Activated B cell treated with CpG ODN at 0.5 μM for 24 hours (primary cell): ENCODE results near the gene BOLA2B. TPM values are rescaled to one million over a fixed set of nuclear protein-coding genes. Genes with fewer than 3 reads are reported as not detected.

Source experiments
- ATAC-seq: fragments of 200-7000 bp; cut with Tn5 transposase; one replicate; pipeline ENCODE4 v1.10.0; 2021; ENCODE audit warnings: low read depth, mild to moderate bottlenecking, moderate library complexity
- CTCF ChIA-PET: fragments of 350-600 bp; sonication (Branson Sonifier 250); formaldehyde crosslinking; loops from one replicate; lab custom pipeline; 2021; ENCODE audit warnings: antibody characterized with exemption; lab: Charles Lee
- POLR2A ChIA-PET: fragments of 350-600 bp; sonication (Branson Sonifier 250); formaldehyde crosslinking; loops from one replicate; lab custom pipeline; 2021; ENCODE audit warnings: antibody characterized with exemption; lab: Charles Lee
- DNase-seq: peaks from one replicate; pipeline ENCODE4 v3.0.0; 2022
- H3K27ac Mint-ChIP-seq: one replicate; pipeline ENCODE4 v1.8.0; 2020; ENCODE audit warnings: mixed read lengths
- H3K27me3 Mint-ChIP-seq: one replicate; pipeline ENCODE4 v1.8.0; 2021; ENCODE audit warnings: mixed read lengths
- H3K36me3 Mint-ChIP-seq: one replicate; pipeline ENCODE4 v1.8.0; 2021; ENCODE audit warnings: low read depth, mixed read lengths
- H3K4me1 Mint-ChIP-seq: one replicate; pipeline ENCODE4 v1.8.0; 2021; ENCODE audit warnings: mixed read lengths
- H3K4me3 Mint-ChIP-seq: one replicate; pipeline ENCODE4 v1.8.0; 2020; ENCODE audit warnings: mild to moderate bottlenecking, mixed read lengths
- H3K9me3 Mint-ChIP-seq: one replicate; pipeline ENCODE4 v1.8.0; 2020; ENCODE audit warnings: mixed read lengths
- intact Hi-C: fragments of 100-400 bp; cut with micrococcal nuclease; formaldehyde crosslinking; loops from one replicate; pipeline ENCODE4 v1.15.1; 2024
- total RNA-seq: library from RNA; stranded (reverse); gene quantifications from 2 replicates; pipeline ENCODE4 v1.2.3, GENCODE V29; 2022
- TF ChIP-seq, protein P1 (sequence below): fragments of 200-600 bp; IDR thresholded peaks from one replicate; pipeline ENCODE4 v1.8.0; 2022; ENCODE audit warnings: antibody characterized with exemption, mild to moderate bottlenecking

BOLA2B gene
- total RNA-seq, 1 donor from 2014 or later, result 145 TPM

DNA sequence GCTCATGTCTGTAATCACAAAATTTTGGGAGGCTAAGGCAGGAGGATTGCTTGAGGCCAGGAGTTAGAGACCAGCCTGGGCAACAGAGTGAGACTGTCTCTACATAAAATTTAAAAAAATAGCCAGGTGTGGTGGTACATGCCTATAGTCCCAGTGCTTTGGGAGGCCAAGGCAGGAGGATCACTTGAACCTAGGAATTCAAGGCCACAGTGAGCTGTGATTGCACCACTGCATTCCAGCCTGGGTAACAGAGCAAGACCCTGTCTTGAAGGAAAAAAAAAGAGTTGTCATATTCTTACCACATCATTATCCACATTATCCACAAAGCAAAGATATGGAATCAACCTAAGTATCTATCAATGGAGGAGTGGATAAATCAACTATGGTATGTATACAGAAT is 49.4 kb downstream of the BOLA2B start:
- H3K36me3 Mint-ChIP-seq, result no peaks in the 10 kb centered on the region
- H3K27ac Mint-ChIP-seq, result no peak overlapping the region
- POLR2A ChIA-PET, result interaction anchor here (1.8 kb wide), 1 partner anchor 40 kb away, joined by 13 read pairs; the partner anchor contains the start of gene CORO1A

DNA sequence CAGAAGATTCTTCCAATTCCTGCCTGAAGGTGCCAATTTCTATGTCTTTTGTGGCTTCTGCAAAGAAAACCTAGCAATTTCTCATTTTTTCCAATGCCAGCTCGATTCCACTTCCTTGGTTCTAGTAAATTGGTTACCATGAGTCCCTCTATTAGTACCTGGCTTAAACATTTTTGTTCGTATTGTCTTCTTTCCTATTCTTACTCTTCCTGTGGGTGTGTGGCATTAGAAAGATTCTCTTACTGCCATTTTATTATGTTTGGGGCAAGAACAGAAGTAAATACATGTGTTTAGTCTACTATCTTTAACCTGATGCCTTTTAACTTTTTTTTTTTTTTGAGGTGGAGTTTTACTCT is 50.1 kb downstream of the BOLA2B start:
- no peaks in the 10 kb centered on the region for H3K36me3 Mint-ChIP-seq
- no peaks in the 10 kb centered on the region for H3K27me3 Mint-ChIP-seq
- peaks cover 12% of the 10 kb centered on the region for H3K4me1 Mint-ChIP-seq
- TF ChIP-seq, protein P1, sequence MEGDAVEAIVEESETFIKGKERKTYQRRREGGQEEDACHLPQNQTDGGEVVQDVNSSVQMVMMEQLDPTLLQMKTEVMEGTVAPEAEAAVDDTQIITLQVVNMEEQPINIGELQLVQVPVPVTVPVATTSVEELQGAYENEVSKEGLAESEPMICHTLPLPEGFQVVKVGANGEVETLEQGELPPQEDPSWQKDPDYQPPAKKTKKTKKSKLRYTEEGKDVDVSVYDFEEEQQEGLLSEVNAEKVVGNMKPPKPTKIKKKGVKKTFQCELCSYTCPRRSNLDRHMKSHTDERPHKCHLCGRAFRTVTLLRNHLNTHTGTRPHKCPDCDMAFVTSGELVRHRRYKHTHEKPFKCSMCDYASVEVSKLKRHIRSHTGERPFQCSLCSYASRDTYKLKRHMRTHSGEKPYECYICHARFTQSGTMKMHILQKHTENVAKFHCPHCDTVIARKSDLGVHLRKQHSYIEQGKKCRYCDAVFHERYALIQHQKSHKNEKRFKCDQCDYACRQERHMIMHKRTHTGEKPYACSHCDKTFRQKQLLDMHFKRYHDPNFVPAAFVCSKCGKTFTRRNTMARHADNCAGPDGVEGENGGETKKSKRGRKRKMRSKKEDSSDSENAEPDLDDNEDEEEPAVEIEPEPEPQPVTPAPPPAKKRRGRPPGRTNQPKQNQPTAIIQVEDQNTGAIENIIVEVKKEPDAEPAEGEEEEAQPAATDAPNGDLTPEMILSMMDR, result no peak
- ChIA-PET POLR2A (interaction anchor here (0.6 to 1.8 kb wide), 4 partner anchors 20 to 43 kb away, joined by 3 to 13 read pairs (median 4); partner anchors contain the start of gene CORO1A), CTCF (interaction anchor here (0.6 to 1.1 kb wide), 2 partner anchors 40 to 43 kb away, joined by 4 to 6 read pairs; partner anchors contain the start of gene CORO1A)
- no peak overlapping the region for H3K27ac Mint-ChIP-seq
- no peaks in the 10 kb centered on the region for H3K9me3 Mint-ChIP-seq
- intact Hi-C loops, result no loop called here
- no peak overlapping the region for H3K4me3 Mint-ChIP-seq
- DNase-seq, result no peak
- ATAC-seq, result no peak

More for the DNA sequence above, 49.4 kb downstream of the BOLA2B start:
- DNase-seq (no peak), ATAC-seq (no peak)
- no peaks in the 10 kb centered on the region for H3K27me3 Mint-ChIP-seq
- no peak overlapping the region for H3K4me3 Mint-ChIP-seq
- no peaks in the 10 kb centered on the region for H3K9me3 Mint-ChIP-seq
- CTCF ChIA-PET, result no interaction called here
- intact Hi-C loops, result no loop called here
- H3K4me1 Mint-ChIP-seq, result peaks cover 12% of the 10 kb centered on the region
- TF ChIP-seq, protein P1, result no peak

Other genes starting within 250 kb of the BOLA2B start
- 50.3 and 50.8 TPM in 2 replicates for gene TMEM219, start 231.6 kb downstream of the BOLA2B start, total RNA-seq
- gene TAOK2, start 219.8 kb downstream of the BOLA2B start, total RNA-seq, result 30.5 and 36.1 TPM in 2 replicates
- 10.5 and 14.2 TPM in 2 replicates for gene HIRIP3, start 198.0 kb downstream of the BOLA2B start, total RNA-seq
- 83.5 and 93.6 TPM in 2 replicates for gene INO80E, start 197.4 kb downstream of the BOLA2B start, total RNA-seq
- gene DOC2A, start 182.6 kb downstream of the BOLA2B start, total RNA-seq, result not detected in 2 replicates
- gene C16orf92, start 170.5 kb downstream of the BOLA2B start, total RNA-seq, result not detected in 2 replicates
- not detected in 2 replicates for gene TLCD3B, start 162.4 kb downstream of the BOLA2B start, total RNA-seq
- 611 and 613 TPM in 2 replicates for gene ALDOA, start 127.9 kb downstream of the BOLA2B start, total RNA-seq
- gene PPP4C, start 117.7 kb downstream of the BOLA2B start, total RNA-seq, result 124 and 131 TPM in 2 replicates
- gene TBX6, start 101.7 kb downstream of the BOLA2B start, total RNA-seq, result 2.3 TPM in 2 replicates
- 75.8 and 77.8 TPM in 2 replicates for gene YPEL3, start 97.5 kb downstream of the BOLA2B start, total RNA-seq
- gene GDPD3, start 80.1 kb downstream of the BOLA2B start, total RNA-seq, result 4.9 and 6.1 TPM in 2 replicates
- 37.2 and 45.6 TPM in 2 replicates for gene MAPK3, start 70.4 kb downstream of the BOLA2B start, total RNA-seq
- gene CORO1A, start 10.1 kb downstream of the BOLA2B start, total RNA-seq, result 1,030 and 1,060 TPM in 2 replicates
- gene SLX1A, start 209 bp upstream of the BOLA2B start, total RNA-seq, result 54.2 and 77.0 TPM in 2 replicates
- 15.7 and 23.3 TPM in 2 replicates for gene SULT1A3, start 5.6 kb upstream of the BOLA2B start, total RNA-seq
- 42.9 and 48.1 TPM in 2 replicates for gene NPIPB13, start 54.8 kb upstream of the BOLA2B start, total RNA-seq
- 87.8 and 88.0 TPM in 2 replicates for gene CD2BP2, start 161.6 kb upstream of the BOLA2B start, total RNA-seq
- gene TBC1D10B, start 176.8 kb upstream of the BOLA2B start, total RNA-seq, result 46.3 and 50.2 TPM in 2 replicates
- gene MYL11, start 181.1 kb upstream of the BOLA2B start, total RNA-seq, result not detected in 2 replicates
- 192 and 199 TPM in 2 replicates for gene SEPTIN1, start 188.9 kb upstream of the BOLA2B start, total RNA-seq
- 11.7 and 13.0 TPM in 2 replicates for gene ZNF48, start 201.8 kb upstream of the BOLA2B start, total RNA-seq
- gene ZNF771, start 213.9 kb upstream of the BOLA2B start, total RNA-seq, result 4.4 and 5.2 TPM in 2 replicates
- gene DCTPP1, start 236.4 kb upstream of the BOLA2B start, total RNA-seq, result 66.7 and 81.5 TPM in 2 replicates